ENCODE data around the gene ODAD3.
A peak's percentile ranks its signal among the peaks of the same experiment; 100 is the strongest.

ODAD3 gene

DNA sequence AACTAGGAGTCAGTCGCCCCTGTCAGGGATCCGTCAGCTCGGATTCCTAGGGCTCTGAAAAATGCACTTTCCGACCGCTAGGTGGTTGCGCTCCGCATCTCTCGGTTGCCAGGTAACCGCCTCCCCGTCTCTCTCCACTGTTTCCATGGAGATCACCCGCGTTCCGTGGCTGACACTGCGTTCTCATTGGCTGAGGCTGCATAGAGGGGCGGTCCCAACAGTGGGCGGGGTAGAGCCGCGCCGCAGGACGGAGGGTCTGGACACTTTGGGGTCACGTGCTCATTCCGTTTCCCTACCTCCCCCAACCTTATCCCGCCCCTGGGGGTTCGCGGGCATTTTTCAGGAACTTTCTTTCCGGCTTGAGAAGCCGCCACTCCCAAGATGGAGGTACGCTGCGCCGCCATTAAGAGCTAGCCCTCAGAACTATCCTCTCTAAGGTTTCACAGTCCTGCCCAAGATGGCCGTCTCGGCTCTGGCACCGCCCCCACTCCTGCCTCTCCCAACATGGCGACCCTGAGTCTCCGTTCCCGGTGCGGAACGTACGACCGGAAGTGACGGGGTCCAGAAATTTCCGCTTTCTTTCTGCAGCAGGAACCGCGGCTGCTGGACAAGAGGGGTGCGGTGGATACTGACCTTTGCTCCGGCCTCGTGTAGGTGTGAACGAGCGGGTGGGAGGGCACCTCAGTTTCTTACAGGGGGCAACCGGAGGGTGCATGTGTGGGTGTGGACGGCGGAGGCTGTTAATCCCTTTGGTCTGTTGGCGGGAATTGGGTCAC is at the start of gene ODAD3, which contains the start of gene PRKCSH:
Gene ODAD3 (minus strand): TSS at position 65 of the 776 bp plus-strand sequence. CDS start 105 bp downstream, outside the sequence.
Gene PRKCSH (plus strand): TSS at position 579 of the 776 bp plus-strand sequence. CDS start 483 bp downstream, outside the sequence.
- H3K4me1 ChIP-seq (ENCODE audit: control insufficient read depth in 1 of 2, insufficient read depth in 1 of 2, low read depth in 1 of 2, low read length in 1 of 2), result peaks cover 21 to 26% of the 10 kb centered on the region in 2 experiments

DNA sequence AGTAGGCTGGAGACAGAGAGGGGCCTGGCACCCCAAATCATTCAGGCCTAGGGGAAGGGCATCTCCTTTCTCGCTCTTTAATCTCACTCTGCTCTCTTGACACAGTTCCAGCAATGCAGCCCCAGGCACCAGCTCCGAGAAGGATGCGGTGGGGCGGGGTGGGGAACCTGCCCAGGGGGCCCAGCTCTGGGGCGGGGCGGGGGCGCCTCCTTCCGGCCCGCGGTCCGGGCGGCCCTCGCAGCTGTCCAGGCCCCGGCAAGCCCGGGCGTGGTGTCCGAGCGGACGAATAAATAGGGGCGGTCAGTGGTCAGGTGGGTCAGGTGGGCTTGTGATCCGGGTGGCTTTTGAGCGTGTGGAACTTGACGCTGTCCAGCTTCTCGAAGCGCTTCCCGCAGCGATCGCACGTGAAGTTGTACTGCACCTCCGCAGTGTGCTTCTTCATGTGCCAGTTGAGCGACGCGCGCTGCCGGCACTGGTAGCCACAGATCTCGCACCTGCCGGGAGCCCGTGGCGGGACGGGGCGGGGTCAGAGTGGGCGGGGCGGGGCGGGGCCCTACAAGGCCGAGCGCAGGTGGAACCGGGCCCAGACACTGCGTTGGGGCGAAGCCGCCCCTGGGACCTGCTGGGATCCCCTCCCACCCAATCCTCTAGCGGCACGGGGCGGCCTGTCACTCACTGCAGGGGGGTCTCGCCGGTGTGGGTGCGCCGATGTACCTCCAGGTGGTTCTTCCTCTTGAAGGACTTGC is 48.6 kb upstream of the ODAD3 start:
- H3K27me3 ChIP-seq, result peaks cover 51% of the 10 kb centered on the region
- H3K4me1 ChIP-seq (ENCODE audit: control insufficient read depth in 1 of 2, insufficient read depth in 1 of 2, low read depth in 1 of 2, low read length in 1 of 2), result peaks cover 15 to 34% of the 10 kb centered on the region in 2 experiments
- no peak overlapping the region for H3K27ac ChIP-seq
- H3K36me3 ChIP-seq, result no peaks in the 10 kb centered on the region
- H3K4me3 ChIP-seq (ENCODE audit: low read depth in 1 of 2, low read length in 1 of 2), result no peak overlapping the region
- TF ChIP-seq, protein P1, sequence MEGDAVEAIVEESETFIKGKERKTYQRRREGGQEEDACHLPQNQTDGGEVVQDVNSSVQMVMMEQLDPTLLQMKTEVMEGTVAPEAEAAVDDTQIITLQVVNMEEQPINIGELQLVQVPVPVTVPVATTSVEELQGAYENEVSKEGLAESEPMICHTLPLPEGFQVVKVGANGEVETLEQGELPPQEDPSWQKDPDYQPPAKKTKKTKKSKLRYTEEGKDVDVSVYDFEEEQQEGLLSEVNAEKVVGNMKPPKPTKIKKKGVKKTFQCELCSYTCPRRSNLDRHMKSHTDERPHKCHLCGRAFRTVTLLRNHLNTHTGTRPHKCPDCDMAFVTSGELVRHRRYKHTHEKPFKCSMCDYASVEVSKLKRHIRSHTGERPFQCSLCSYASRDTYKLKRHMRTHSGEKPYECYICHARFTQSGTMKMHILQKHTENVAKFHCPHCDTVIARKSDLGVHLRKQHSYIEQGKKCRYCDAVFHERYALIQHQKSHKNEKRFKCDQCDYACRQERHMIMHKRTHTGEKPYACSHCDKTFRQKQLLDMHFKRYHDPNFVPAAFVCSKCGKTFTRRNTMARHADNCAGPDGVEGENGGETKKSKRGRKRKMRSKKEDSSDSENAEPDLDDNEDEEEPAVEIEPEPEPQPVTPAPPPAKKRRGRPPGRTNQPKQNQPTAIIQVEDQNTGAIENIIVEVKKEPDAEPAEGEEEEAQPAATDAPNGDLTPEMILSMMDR (IDR thresholded peaks at IDR 0.05), result no peak
- no peaks in the 10 kb centered on the region for H3K9me3 ChIP-seq

More for the DNA sequence above, at the start of gene ODAD3, which contains the start of gene PRKCSH:
- H3K27me3 ChIP-seq, result no peaks in the 10 kb centered on the region
- H3K4me3 ChIP-seq (ENCODE audit: low read depth in 1 of 2, low read length in 1 of 2), result peak within 1 kb of the TSS; percentile 76 to 96
- TF ChIP-seq, protein P1 (IDR thresholded peaks at IDR 0.05), result peak; percentile 92
- peak within 1 kb of the TSS; percentile 96 for H3K27ac ChIP-seq
- peaks cover 38% of the 10 kb centered on the region for H3K36me3 ChIP-seq
- no peaks in the 10 kb centered on the region for H3K9me3 ChIP-seq

DNA sequence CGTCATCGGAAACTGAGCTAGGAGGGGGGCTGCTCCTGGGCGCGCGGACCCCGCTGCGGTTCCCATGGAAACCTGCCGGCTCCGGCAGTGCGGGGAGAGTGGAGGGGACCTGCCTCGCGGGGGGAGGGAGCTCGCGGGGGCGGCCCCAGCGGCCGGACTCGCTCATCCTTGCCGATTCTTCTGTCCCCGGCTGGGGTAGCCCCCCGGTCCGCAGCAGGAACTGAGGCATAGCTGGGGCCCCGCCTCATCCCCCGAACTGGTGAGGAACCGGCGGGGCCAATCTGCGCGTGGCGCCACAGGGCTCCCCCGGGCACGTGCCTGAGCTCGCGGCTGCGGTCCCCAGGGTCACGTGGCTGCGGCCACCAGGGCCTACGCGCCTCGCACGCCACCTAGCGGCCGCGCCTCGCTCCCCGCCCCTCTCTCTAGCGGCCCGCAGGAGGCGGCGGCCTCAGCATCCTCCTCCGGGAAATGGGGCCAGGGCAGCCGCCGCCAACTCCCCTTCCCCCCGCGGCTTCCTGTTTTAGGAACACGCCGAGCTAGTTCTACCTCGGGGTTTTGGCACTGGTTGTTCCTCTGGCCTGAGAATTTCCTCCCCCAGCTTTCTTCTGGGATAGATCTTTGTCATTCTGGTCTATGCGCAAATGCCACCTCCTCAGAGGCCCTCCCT is 47.6 kb upstream of the ODAD3 start:
- TF ChIP-seq, protein P1 (IDR thresholded peaks at IDR 0.05), result peak; percentile 88
- Histone ChIP-seq H3K36me3 (no peaks in the 10 kb centered on the region), H3K4me1 (ENCODE audit: control insufficient read depth in 1 of 2, insufficient read depth in 1 of 2, low read depth in 1 of 2, low read length in 1 of 2) (peaks cover 15 to 34% of the 10 kb centered on the region in 2 experiments), H3K4me3 (ENCODE audit: low read depth in 1 of 2, low read length in 1 of 2) (peak overlapping the region; percentile 7 to 61), H3K9me3 (no peaks in the 10 kb centered on the region), H3K27me3 (peaks cover 62% of the 10 kb centered on the region), H3K27ac (no peak overlapping the region)

DNA sequence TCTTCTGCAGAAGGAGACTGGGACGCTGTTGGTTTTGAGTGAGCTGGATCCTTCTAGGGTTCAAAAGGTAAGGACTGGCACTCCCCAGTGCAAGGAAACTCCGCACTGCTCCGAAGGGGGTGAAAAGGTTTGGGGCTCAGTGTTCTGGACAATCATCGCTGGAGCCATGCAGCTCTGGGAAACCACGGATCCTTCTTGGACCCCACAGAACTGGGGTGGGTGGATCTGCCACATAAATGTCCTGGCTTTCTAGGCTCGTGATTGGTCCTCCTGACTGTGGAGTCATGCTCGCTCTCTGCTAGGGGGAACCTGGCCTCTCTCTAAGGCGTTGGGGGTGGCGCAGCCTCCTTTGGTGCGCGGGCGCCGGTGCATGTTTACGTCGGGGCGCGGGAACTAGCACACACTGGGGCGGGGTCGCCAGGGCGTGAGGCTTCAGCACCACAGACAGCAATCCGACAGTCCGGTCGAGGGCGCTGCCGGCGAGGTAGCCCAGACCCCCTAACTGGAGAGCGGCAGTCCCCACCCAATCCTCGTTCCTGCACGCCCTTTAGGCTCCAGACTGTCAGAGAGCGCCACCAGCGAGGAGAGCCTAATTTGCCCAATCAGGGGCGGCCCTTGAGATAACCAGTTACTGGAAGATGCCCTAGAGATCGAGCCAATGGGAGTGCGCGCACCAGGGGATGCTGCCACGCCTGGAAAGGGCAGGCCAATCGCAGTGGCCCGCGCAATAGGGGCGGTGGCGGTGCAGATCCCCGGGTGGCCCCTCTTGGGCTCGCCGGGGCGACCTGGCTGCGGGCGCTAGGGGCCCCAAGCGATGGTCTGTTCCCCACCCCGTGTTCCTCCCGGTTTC is 46.8 kb upstream of the ODAD3 start:
- no peak overlapping the region for H3K27ac ChIP-seq
- peak overlapping the region; percentile 7 to 61 for H3K4me3 ChIP-seq (ENCODE audit: low read depth in 1 of 2, low read length in 1 of 2)

More for the DNA sequence above, 46.8 kb upstream of the ODAD3 start:
- no peaks in the 10 kb centered on the region for H3K36me3 ChIP-seq
- H3K9me3 ChIP-seq, result no peaks in the 10 kb centered on the region
- TF ChIP-seq, protein P1 (IDR thresholded peaks at IDR 0.05), result no peak
- peaks cover 69% of the 10 kb centered on the region for H3K27me3 ChIP-seq
- peaks cover 15 to 34% of the 10 kb centered on the region in 2 experiments for H3K4me1 ChIP-seq (ENCODE audit: control insufficient read depth in 1 of 2, insufficient read depth in 1 of 2, low read depth in 1 of 2, low read length in 1 of 2)
